ENCODE results near the gene CD99L2. TPM values are rescaled to one million over a fixed set of nuclear protein-coding genes. Genes with fewer than 3 reads are reported as not detected.
A peak's percentile ranks its signal among the peaks of the same experiment; 100 is the strongest.

The CD99L2 gene
- total RNA-seq, 1 donor from 2014 or later: 49.9 TPM

DNA sequence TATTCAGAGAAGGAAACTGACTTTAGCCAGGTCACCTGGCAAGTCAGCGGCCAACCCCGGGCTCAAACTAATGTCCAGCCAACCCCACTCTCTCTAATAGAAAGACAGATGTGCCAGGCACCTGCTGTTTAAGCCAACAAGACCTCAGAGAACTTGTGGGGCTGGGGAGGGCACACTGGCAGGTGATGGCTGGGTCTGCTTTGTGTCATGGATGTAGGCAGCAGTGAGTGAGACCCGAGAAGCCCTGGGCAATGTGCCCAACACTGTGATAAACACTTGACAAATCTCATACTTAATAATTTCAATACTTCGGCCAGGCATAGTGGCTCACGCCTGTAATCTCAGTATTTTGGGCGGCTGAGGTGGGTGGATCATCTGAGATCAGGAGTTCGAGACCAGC is 9.0 kb upstream of the CD99L2 start:
- H3K36me3 Mint-ChIP-seq (ENCODE audit: unreplicated experiment): no peaks in the 10 kb centered on the region
- DNase-seq: no peak
- H3K4me1 Mint-ChIP-seq (ENCODE audit: low read depth, unreplicated experiment): peaks cover 8% of the 10 kb centered on the region
- no peaks in the 10 kb centered on the region for H3K9me3 Mint-ChIP-seq (ENCODE audit: unreplicated experiment)
- H3K27me3 Mint-ChIP-seq (ENCODE audit: unreplicated experiment): no peaks in the 10 kb centered on the region
- TF ChIP-seq, protein P1, sequence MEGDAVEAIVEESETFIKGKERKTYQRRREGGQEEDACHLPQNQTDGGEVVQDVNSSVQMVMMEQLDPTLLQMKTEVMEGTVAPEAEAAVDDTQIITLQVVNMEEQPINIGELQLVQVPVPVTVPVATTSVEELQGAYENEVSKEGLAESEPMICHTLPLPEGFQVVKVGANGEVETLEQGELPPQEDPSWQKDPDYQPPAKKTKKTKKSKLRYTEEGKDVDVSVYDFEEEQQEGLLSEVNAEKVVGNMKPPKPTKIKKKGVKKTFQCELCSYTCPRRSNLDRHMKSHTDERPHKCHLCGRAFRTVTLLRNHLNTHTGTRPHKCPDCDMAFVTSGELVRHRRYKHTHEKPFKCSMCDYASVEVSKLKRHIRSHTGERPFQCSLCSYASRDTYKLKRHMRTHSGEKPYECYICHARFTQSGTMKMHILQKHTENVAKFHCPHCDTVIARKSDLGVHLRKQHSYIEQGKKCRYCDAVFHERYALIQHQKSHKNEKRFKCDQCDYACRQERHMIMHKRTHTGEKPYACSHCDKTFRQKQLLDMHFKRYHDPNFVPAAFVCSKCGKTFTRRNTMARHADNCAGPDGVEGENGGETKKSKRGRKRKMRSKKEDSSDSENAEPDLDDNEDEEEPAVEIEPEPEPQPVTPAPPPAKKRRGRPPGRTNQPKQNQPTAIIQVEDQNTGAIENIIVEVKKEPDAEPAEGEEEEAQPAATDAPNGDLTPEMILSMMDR (IDR thresholded peaks at IDR 0.05; ENCODE audit: partially characterized antibody, unreplicated experiment): no peak
- H3K27ac Mint-ChIP-seq (ENCODE audit: unreplicated experiment): no peak overlapping the region
- H3K4me3 Mint-ChIP-seq (ENCODE audit: unreplicated experiment): no peak overlapping the region

DNA sequence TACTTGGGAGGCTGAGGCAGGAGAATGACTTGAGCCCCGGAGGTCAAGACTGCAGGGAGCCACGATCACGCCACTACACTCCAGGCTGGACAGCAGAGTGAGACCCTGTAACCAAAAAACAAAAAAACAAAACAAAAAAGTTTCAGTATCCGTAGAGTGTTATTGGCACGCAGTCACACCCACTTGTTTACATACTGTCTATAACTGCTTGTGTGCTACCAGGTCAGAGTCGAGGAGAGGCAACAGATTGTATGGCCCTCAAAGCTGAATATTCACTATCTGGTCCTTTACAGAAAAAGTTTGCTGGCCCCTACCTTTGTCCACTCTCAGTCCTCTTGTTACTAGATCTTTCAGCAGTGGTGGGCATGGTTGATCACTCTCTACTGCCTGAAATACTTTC is 8.2 kb upstream of the CD99L2 start:
- no peaks in the 10 kb centered on the region for H3K27me3 Mint-ChIP-seq (ENCODE audit: unreplicated experiment)
- no peak overlapping the region for H3K4me3 Mint-ChIP-seq (ENCODE audit: unreplicated experiment)
- no peak overlapping the region for H3K27ac Mint-ChIP-seq (ENCODE audit: unreplicated experiment)
- TF ChIP-seq, protein P1 (IDR thresholded peaks at IDR 0.05; ENCODE audit: partially characterized antibody, unreplicated experiment): no peak
- no peaks in the 10 kb centered on the region for H3K36me3 Mint-ChIP-seq (ENCODE audit: unreplicated experiment)
- H3K4me1 Mint-ChIP-seq (ENCODE audit: low read depth, unreplicated experiment): peaks cover 8% of the 10 kb centered on the region
- DNase-seq: no peak
- H3K9me3 Mint-ChIP-seq (ENCODE audit: unreplicated experiment): no peaks in the 10 kb centered on the region

DNA sequence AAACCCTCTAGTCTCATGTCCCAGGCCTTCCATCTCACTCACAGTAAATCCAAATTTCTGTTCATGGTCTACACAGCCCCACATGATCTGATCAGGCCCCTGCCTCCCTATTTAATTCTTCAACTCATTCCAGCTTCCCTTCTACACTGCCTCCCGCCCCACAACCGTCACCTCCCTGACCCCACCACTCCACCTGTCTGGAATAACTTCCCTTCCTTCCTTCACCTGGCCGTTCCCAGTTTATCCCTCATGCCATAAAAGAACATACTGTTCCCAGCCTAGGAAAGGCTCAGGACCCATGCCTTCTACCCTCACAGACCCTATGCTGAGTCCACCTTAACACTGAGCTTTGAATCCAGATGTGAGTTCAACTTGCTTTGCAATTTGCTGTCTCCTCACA is 6.8 kb upstream of the CD99L2 start:
- no peak for DNase-seq
- Mint-ChIP-seq H3K27me3 (ENCODE audit: unreplicated experiment) (no peaks in the 10 kb centered on the region), H3K36me3 (ENCODE audit: unreplicated experiment) (no peaks in the 10 kb centered on the region), H3K4me1 (ENCODE audit: low read depth, unreplicated experiment) (peaks cover 8% of the 10 kb centered on the region), H3K9me3 (ENCODE audit: unreplicated experiment) (no peaks in the 10 kb centered on the region), H3K27ac (ENCODE audit: unreplicated experiment) (no peak overlapping the region), H3K4me3 (ENCODE audit: unreplicated experiment) (no peak overlapping the region)
- TF ChIP-seq, protein P1 (IDR thresholded peaks at IDR 0.05; ENCODE audit: partially characterized antibody, unreplicated experiment): no peak

DNA sequence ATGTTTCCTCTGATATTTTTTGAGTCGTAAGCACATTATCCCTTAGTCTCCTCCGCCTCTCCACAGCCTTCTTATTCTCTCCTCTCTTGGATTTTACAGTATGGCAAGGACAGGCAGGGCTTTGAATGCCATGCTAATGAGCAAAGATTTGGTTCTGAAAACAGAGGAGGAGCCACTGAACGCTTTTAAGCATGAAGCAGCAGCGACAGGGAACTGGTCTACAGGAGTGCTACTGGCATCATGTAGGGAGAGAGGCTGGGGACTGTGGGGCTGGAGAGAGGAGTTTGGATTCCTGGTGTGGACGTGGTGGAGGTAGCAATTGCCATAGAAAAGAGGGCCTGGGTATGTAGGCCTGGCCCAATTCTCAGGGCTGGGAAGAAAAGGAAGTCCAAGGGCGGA is 4.6 kb upstream of the CD99L2 start:
- Mint-ChIP-seq H3K9me3 (ENCODE audit: unreplicated experiment) (peaks cover 3% of the 10 kb centered on the region), H3K36me3 (ENCODE audit: unreplicated experiment) (no peaks in the 10 kb centered on the region), H3K27me3 (ENCODE audit: unreplicated experiment) (no peaks in the 10 kb centered on the region), H3K27ac (ENCODE audit: unreplicated experiment) (no peak overlapping the region), H3K4me1 (ENCODE audit: low read depth, unreplicated experiment) (peaks cover 13% of the 10 kb centered on the region), H3K4me3 (ENCODE audit: unreplicated experiment) (peak overlapping the region; percentile 32)
- DNase-seq: no peak
- TF ChIP-seq, protein P1 (IDR thresholded peaks at IDR 0.05; ENCODE audit: partially characterized antibody, unreplicated experiment): no peak

DNA sequence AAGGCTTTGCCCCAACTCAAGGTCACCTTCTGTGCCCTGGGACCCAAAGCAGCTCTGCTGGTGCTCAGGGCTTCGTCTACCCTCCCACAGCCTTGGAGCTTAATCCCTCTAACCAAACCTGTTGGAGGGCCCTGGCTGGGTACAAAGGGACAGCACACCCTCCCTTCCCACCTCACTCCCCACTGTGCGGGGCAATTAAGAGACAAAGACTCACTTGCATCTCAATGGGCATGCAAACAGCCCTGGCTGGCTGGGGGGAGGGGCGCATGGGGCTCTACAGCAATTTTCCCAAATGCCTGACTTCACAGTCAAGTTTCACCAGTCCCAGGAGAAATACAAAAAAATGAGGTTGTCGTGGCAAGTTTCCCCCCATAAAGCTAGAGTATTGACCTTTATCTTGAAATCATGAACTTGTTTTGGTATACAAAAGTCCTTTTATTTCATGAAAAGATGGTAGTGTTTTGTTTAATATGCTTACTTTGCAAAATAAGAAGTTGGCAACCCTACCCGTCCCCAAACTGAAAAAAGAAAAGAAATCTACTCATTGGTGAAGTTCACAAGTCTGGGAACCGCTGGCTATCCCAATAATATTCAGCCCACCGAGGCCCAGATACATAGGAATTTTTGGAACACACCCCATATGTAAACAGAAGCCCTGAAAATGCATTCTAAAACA is 4.1 kb upstream of the CD99L2 start:
- Mint-ChIP-seq H3K9me3 (ENCODE audit: unreplicated experiment) (peaks cover 3% of the 10 kb centered on the region), H3K27me3 (ENCODE audit: unreplicated experiment) (no peaks in the 10 kb centered on the region), H3K4me3 (ENCODE audit: unreplicated experiment) (no peak overlapping the region), H3K27ac (ENCODE audit: unreplicated experiment) (no peak overlapping the region), H3K36me3 (ENCODE audit: unreplicated experiment) (no peaks in the 10 kb centered on the region), H3K4me1 (ENCODE audit: low read depth, unreplicated experiment) (peaks cover 13% of the 10 kb centered on the region)
- peak; percentile 16 for DNase-seq
- TF ChIP-seq, protein P1 (IDR thresholded peaks at IDR 0.05; ENCODE audit: partially characterized antibody, unreplicated experiment): no peak

Measured in glutamatergic neuron (in vitro differentiated cells).